ENCODE data around the gene RBM45. TPM values are rescaled to one million over a fixed set of nuclear protein-coding genes. Genes with fewer than 3 reads are reported as not detected.
"Not testable (repeated sequence)": the region's sequence is repeated elsewhere in the genome, so short reads cannot be mapped to it uniquely, and the experiment has no call there.

The RBM45 gene, protein sequence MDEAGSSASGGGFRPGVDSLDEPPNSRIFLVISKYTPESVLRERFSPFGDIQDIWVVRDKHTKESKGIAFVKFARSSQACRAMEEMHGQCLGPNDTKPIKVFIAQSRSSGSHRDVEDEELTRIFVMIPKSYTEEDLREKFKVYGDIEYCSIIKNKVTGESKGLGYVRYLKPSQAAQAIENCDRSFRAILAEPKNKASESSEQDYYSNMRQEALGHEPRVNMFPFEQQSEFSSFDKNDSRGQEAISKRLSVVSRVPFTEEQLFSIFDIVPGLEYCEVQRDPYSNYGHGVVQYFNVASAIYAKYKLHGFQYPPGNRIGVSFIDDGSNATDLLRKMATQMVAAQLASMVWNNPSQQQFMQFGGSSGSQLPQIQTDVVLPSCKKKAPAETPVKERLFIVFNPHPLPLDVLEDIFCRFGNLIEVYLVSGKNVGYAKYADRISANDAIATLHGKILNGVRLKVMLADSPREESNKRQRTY
- polyA plus RNA-seq: 1 to 10 TPM; 6.1 to 8.2 (median 6.9) TPM

- no peak within 1 kb of the TSS for H3K27ac ChIP-seq (ENCODE audit: low read depth, low read length)
- WGBS, 3 donors: 0 to 1% (median 1%) methylated on average over 60 of the region's 60 CpGs
Measured at GRCh38 chr2:178112202-178113152, at the start of gene RBM45. RBM45 (plus strand) TSS chr2:178112437; CDS start chr2:178112547, 110 bp downstream.

DNA sequence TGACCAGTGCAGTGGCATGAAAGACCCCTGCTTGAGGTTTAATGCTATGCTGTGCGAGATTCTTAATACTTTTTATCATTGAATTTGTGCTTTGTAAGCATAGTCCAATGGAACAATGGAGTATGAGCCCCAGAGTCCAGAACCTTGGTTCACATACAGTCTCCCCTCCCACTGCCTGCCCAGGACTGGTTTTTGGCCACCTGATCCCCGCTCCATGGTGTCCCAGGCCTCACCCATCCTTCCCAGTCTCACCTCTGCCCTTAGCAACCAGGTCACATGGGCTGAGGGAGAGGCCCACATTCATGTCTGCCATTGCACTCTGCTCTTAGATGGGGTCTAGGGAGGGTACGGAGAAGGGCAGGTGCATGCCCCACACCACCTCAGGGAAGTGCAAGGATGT, 45.9 kb upstream of the RBM45 start:
- H3K27ac ChIP-seq (ENCODE audit: low read depth, low read length): no peak overlapping the region
- WGBS, 3 donors: 88 to 90% (median 89%) methylated on average over 3 of the region's 3 CpGs

GRCh38 chr2:178066890-178067669, 45.2 kb upstream of the RBM45 start:
- 95 to 100% (median 100%) methylated on average over 1 of the region's 1 CpG for WGBS, 3 donors
- H3K27ac ChIP-seq (ENCODE audit: low read depth, low read length): no peak overlapping the region

DNA sequence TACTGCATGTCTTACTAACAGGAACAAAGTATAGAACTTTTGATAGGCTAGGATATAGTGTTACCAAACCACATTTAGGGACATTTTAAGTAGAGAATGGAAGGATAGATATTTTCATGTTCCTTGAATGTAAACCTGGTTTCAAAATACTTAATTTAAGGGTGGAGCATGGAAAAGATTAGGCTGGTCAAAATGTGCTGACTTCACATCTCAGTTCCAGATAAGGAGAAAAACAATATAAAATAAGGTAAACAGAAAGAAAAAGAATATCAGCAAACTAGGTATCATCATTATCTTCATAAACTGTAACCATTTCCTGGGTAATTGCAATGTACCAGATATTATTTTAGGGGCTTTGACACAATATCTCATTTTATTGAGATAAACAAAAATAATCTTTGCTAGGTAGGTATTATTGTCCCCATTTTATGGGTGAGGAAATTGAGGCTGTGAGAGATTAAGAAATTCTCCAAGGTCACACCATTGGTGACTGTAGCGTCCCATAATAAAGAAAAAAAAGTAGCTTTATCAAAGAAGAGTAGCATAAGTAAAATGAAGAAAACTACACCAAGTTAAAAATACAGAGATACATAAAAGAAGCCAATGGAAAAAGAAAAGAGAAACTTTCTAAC, 43.3 kb upstream of the RBM45 start:
- 71 to 92% (median 89%) methylated on average over 1 of the region's 1 CpG for WGBS, 3 donors
- no peak overlapping the region for H3K27ac ChIP-seq (ENCODE audit: low read depth, low read length)

GRCh38 chr2:178069551-178069950, 42.7 kb upstream of the RBM45 start:
- no peak overlapping the region for H3K27ac ChIP-seq (ENCODE audit: low read depth, low read length)
- 46 to 81% (median 61%) methylated on average over 1 of the region's 1 CpG for WGBS, 3 donors

- 28 to 79% (median 71%) methylated on average over 2 of the region's 2 CpGs for WGBS, 3 donors
- no peak overlapping the region for H3K27ac ChIP-seq (ENCODE audit: low read depth, low read length)
Measured at GRCh38 chr2:178070824-178071223, 41.4 kb upstream of the RBM45 start.

DNA sequence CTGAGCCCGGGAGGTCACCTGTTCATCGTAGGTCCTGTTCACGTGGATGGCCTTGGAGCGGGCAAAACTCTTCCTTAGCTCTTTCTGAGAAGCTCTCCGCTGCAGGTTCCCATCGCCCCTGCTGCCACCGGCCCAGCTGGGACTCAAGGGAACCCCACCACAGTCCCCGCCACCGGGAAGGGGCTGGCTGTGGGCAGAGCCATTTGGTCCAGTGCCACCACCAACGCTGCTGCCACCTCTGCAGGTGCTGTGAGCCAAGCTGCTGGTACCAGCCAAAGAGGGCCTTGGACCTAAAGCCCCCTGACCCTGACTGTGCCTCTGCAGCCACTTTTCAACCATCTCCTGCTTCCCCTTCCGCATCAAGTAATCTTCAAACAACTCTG, 40.2 kb upstream of the RBM45 start:
- WGBS, 3 donors: 39 to 88% (median 86%) methylated on average over 11 of the region's 11 CpGs
- no peak overlapping the region for H3K27ac ChIP-seq (ENCODE audit: low read depth, low read length)

DNA sequence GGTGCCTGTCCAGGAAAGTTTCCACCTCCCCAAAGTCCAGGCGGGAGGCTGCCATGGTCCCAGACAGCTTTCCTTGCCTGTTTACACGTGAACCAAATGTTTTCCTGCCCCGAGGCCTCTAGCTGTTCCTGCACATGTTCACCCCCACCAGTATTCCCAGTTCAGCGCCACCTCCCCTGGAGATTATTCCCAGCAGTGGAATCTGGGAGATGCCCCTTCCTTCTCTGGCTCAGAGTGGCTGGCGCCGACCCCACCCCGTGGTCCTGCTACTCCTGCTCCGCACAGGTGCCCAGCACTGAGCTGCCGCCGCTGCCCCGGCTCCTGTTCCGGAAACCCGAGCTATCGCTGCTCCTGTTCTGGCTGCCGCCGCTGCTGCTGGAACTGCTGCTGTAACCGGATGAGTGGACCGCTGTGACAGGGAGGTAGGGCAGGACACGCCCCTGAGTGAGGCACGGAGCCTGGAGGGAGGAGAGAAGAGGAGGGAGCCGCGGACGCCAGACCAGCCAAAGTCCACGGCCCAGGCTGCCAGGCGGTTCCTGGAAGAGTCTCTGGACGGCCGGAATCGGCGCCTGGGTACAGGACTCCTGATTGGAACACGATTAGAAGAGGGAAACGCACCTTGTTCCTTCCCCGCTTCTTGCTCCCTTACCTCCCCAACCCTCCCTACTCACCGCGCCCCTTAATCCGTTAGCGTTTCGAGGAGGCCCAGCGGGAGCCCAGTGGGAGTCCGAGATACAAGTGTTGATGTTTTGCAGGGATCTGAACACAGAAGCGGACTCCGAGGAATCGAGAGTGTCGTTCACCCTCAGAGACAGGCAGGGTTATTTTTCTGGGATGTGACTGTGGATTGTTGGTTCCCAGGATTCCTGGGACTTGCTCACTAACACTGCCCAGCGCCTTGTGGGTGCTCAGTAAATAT, 39.6 kb upstream of the RBM45 start, which contains the start of gene PDE11A:
TSS of gene PDE11A (minus strand) at position 395 of the 919 bp plus-strand sequence. CDS start at position 55, 340 bp downstream.
- no peak within 1 kb of the TSS for H3K27ac ChIP-seq (ENCODE audit: low read depth, low read length)
- 2 to 3% (median 2%) methylated on average over 44 of the region's 44 CpGs for WGBS, 3 donors

DNA sequence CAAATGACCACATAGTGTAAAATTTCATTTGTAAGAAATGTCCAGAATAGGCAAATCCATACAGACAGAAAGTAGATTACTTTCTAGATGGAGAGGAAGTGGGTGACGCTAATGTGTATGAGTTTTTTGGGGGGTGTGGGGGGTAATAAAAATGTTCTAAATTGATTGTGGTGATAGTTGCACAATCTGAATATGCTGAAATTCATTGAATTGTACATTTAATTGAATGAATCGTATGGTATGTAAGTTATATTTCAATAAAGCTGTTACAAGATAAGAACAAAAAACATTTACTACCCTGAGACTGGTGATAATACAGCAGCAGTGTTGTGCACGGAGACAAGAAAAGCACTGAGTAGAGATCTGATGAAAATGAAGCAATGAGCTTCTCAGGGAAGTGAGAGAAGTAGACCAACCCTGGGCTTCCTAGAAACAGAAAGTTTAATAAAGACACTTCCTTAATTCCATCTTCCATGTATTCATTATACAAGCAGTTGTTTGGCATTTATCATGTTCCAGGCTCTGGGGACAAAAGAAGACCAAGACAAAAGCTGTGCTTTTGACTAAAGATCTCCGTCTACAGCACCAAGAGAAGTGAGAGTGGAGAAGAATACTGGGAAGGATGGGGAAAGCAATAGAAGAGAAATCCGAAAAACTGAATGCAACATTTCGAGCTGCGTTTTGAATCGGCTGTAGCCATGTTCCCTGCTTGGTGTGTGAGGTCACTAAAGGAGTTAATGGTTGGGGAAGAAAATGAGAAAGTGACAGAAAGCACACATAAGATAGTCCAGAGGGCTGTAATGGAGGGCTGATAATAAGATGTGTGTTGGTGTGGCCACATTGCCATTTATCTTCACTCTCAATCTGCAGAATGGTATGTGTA, 37.9 kb upstream of the RBM45 start:
- WGBS, 3 donors: 81 to 85% (median 84%) methylated on average over 8 of the region's 8 CpGs
- no peak overlapping the region for H3K27ac ChIP-seq (ENCODE audit: low read depth, low read length)

- 92 to 100% (median 96%) methylated on average over 1 of the region's 1 CpG for WGBS, 3 donors
Measured at GRCh38 chr2:178075006-178075326, 37.3 kb upstream of the RBM45 start.

DNA sequence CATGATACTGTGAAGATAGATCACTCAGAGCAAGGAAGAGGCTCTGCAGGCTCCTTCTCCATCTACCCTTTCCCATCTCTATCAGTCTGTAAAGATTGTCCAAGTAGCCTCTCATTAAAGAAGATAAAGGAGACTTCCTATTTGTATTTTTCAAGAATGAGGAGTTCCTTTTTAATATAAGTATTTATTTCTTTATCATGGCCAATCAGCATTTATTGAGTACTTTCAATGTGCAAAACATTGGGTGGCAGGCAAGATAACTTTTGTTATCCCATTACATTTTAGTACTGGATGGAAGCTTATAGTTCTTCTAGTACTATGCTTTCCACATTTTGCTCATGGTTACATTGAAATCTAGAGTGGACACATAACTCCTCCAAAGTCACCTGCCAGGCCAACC, 36.1 kb upstream of the RBM45 start:
- no peak overlapping the region for H3K27ac ChIP-seq (ENCODE audit: low read depth, low read length)

More at GRCh38 chr2:178075006-178075326, 37.3 kb upstream of the RBM45 start:
- H3K27ac ChIP-seq (ENCODE audit: low read depth, low read length): no peak overlapping the region

- 74 to 91% (median 83%) methylated on average over 3 of the region's 3 CpGs for WGBS, 3 donors
- not testable (repeated sequence) for H3K27ac ChIP-seq (ENCODE audit: low read depth, low read length)
Measured at GRCh38 chr2:178079279-178079678, 33.0 kb upstream of the RBM45 start.

DNA sequence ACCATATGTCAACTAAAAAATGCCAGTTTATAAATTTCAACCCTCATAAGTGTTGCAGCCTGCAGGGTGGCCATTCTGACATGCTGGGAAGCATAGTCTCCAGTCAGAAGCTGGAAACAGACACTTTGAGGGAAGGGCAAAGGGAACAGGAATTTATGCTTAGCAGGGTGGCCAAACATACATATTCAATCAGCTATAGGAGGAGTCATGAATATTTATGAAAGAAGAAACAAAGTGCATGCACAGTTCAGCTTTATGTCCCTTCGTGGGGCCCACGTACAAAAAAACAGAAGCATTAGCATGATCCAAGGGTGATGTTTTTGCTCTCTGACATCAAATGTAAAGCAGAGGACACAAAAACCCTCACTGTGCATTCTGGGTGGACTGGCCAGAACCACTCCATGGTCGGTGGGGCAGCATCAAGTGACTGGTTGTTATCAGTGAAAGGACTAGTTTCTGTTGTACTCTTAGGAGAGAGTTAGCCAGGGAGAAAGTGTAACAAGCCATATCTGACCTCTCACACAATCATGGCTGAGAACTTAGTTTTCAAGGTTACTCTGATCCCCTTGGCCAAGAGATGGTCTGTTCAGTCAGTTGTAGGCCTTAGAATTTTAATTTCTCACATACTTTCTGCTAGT, 29.7 kb upstream of the RBM45 start:
- H3K27ac ChIP-seq (ENCODE audit: low read depth, low read length): no peak overlapping the region
- WGBS, 3 donors: 67 to 75% (median 73%) methylated on average over 3 of the region's 3 CpGs

DNA sequence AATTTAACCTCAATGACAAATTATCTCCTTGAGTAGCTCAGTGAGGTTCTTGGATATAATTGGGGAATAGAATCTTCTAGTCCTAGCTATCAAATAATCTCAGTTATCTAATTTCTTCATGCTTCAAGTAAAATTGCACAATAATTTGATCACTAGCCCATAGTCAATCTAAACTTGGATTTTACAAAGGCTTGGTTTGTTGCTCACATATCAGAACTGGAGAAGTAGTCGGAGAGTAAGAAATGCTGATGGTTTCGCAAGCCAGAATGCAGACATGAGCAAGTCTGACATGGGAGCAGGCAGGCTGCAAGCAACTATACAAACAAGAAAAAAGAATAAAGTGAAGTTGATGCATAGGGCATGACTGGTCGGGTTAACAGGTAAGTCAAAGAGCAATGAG, 28.0 kb upstream of the RBM45 start:
- WGBS, 3 donors: 62 to 71% (median 67%) methylated on average over 3 of the region's 3 CpGs
- H3K27ac ChIP-seq (ENCODE audit: low read depth, low read length): no peak overlapping the region

DNA sequence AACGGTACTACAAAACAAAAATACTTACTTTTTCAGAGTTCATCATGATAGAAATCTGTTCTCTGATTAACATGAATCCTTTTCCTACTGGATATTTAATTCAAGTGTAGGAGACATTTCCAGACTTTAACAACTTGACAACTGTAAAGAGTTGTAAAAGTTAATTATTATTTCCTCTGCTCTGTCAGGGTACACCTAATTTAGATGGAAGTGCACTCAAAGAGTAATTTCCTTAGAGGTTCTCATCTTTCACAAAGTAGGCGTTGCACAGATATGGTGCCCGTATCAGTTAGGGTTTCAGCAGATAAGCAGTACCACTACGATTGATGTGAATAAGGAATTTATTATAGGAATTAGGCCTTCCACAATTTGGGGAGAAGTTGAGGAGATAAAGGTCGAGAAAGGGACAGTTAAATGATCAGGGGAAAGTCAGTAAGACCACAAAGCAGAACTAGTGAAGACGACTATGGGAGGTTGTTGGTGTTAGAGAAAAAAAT, 23.4 kb upstream of the RBM45 start:
- H3K27ac ChIP-seq (ENCODE audit: low read depth, low read length): no peak overlapping the region
- WGBS, 3 donors: 63 to 69% (median 69%) methylated on average over 6 of the region's 6 CpGs

GRCh38 chr2:178093471-178093870, 18.8 kb upstream of the RBM45 start:
- no peak overlapping the region for H3K27ac ChIP-seq (ENCODE audit: low read depth, low read length)

Measured in adipose tissue (tissue), 3 donors.